ENCODE data around the gene INVS.

- TF ChIP-seq CHD1 (IDR thresholded peaks at IDR 0.05; ENCODE audit: low read depth, low read length) (0 out of 2 replicates have a peak, but pooled peaks have one; percentile 23), POLR2A (IDR thresholded peaks at IDR 0.05; ENCODE audit: low read depth, low read length) (peak; percentile 89), FOS (IDR thresholded peaks at IDR 0.05; ENCODE audit: low read depth, low read length) (no peak), BHLHE40 (IDR thresholded peaks at IDR 0.05; ENCODE audit: low read depth, low read length) (no peak), NFE2L2 (IDR thresholded peaks at IDR 0.05; ENCODE audit: low read depth, low read length) (no peak), MAZ (IDR thresholded peaks at IDR 0.05; ENCODE audit: borderline replicate concordance, low read depth, low read length) (peak; percentile 49; the same call in 1 of the 2 replicates)
- TF ChIP-seq, protein P1, sequence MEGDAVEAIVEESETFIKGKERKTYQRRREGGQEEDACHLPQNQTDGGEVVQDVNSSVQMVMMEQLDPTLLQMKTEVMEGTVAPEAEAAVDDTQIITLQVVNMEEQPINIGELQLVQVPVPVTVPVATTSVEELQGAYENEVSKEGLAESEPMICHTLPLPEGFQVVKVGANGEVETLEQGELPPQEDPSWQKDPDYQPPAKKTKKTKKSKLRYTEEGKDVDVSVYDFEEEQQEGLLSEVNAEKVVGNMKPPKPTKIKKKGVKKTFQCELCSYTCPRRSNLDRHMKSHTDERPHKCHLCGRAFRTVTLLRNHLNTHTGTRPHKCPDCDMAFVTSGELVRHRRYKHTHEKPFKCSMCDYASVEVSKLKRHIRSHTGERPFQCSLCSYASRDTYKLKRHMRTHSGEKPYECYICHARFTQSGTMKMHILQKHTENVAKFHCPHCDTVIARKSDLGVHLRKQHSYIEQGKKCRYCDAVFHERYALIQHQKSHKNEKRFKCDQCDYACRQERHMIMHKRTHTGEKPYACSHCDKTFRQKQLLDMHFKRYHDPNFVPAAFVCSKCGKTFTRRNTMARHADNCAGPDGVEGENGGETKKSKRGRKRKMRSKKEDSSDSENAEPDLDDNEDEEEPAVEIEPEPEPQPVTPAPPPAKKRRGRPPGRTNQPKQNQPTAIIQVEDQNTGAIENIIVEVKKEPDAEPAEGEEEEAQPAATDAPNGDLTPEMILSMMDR (conservative IDR thresholded peaks at IDR 0.05; ENCODE audit: low read depth, low read length): no peak
- TF ChIP-seq, protein P2, sequence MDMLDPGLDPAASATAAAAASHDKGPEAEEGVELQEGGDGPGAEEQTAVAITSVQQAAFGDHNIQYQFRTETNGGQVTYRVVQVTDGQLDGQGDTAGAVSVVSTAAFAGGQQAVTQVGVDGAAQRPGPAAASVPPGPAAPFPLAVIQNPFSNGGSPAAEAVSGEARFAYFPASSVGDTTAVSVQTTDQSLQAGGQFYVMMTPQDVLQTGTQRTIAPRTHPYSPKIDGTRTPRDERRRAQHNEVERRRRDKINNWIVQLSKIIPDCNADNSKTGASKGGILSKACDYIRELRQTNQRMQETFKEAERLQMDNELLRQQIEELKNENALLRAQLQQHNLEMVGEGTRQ (IDR thresholded peaks at IDR 0.05; ENCODE audit: low read depth, low read length): no peak
- TF ChIP-seq, protein P3, sequence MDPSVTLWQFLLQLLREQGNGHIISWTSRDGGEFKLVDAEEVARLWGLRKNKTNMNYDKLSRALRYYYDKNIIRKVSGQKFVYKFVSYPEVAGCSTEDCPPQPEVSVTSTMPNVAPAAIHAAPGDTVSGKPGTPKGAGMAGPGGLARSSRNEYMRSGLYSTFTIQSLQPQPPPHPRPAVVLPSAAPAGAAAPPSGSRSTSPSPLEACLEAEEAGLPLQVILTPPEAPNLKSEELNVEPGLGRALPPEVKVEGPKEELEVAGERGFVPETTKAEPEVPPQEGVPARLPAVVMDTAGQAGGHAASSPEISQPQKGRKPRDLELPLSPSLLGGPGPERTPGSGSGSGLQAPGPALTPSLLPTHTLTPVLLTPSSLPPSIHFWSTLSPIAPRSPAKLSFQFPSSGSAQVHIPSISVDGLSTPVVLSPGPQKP (IDR thresholded peaks at IDR 0.05; ENCODE audit: borderline replicate concordance, low read depth, low read length): no peak
Measured at GRCh38 chr9:100098887-100099721, at the start of gene INVS, which contains the start of gene ERP44.
